AG09309 (cell line): ENCODE results near the gene VPS37D.

Experiments
- DNase-seq: peaks from one replicate; pipeline ENCODE4 v3.0.0-alpha.2; 2010; ENCODE audit warnings: low read depth
- H3K4me3 ChIP-seq: 2 replicates; pipeline ENCODE4 v1.5.1; 2011; ENCODE audit warnings: mild to moderate bottlenecking, low read depth, low read length, moderate library complexity; ENCODE audit not compliant: control insufficient read depth
- CTCF ChIP-seq: IDR thresholded peaks from 2 replicates; pipeline ENCODE4 v1.5.1; 2011; ENCODE audit warnings: mild to moderate bottlenecking, low read depth, low read length, inconsistent platforms; ENCODE audit not compliant: insufficient read depth, control insufficient read depth; ENCODE audit errors: missing control alignments

The VPS37D gene

GRCh38 chr7:73645643-73646174 lies 21.9 kb upstream of the VPS37D start:
- TF ChIP-seq CTCF: no peak
- no peak overlapping the region for H3K4me3 ChIP-seq
- no peak for DNase-seq

- no peak for TF ChIP-seq CTCF
- H3K4me3 ChIP-seq: no peak overlapping the region
- no peak for DNase-seq
Measured at GRCh38 chr7:73646785-73647724, 20.6 kb upstream of the VPS37D start.

GRCh38 chr7:73647725-73648592 lies 19.7 kb upstream of the VPS37D start:
- no peak for TF ChIP-seq CTCF
- peak overlapping the region; percentile 8; the same call in 1 of the 2 replicates for H3K4me3 ChIP-seq
- no peak for DNase-seq

- DNase-seq: no peak
- no peak for TF ChIP-seq CTCF
Measured at GRCh38 chr7:73648593-73649332, 18.9 kb upstream of the VPS37D start.

GRCh38 chr7:73649576-73649975 lies 18.1 kb upstream of the VPS37D start:
- TF ChIP-seq CTCF: no peak
- DNase-seq: no peak
- H3K4me3 ChIP-seq: no peak overlapping the region

More at GRCh38 chr7:73648593-73649332, 18.9 kb upstream of the VPS37D start:
- H3K4me3 ChIP-seq: no peak overlapping the region

GRCh38 chr7:73650524-73650923 lies 17.1 kb upstream of the VPS37D start:
- TF ChIP-seq CTCF: no peak
- no peak overlapping the region for H3K4me3 ChIP-seq
- DNase-seq: no peak
